ENCODE results near the gene TCEANC2. TPM values are rescaled to one million over a fixed set of nuclear protein-coding genes. Genes with fewer than 3 reads are reported as not detected.
"Not testable (repeated sequence)": the region's sequence is repeated elsewhere in the genome, so short reads cannot be mapped to it uniquely, and the experiment has no call there.

TCEANC2 gene
- total RNA-seq, 2 donors from 2014 or later: 2.5 to 5.0 TPM

DNA sequence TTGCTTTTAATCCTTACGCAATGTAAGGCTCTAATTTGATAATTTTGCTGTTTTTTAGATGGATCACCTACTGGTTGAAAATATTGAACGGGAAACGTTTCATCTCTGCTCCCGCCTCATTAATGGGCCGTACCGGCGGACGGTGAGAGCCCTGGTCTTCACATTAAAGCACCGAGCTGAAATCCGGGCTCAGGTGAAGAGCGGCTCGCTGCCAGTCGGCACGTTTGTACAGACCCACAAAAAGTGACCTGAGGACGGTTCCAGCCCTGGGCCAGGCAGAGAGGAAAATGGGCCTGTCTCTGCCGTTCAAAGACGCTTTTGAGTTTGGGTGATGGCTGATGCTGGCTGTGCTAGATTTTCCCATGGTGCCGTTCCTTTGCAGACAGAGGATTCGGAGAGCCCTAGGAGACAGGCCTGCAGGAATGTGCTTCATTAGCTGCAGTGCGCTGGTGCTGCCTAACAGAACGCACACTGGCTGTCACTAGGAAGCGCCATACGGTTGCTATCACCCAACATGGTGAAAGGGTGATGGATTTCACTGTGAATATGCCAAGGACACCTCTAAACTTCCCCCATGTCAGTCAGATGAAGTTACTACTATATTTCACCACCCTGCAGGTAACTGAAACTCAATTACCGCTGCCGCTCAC, 42.9 kb downstream of the TCEANC2 start:
- intact Hi-C loops (cut with DNase I): no loop called here
- no peaks in the 10 kb centered on the region for H3K36me3 ChIP-seq
- no peak overlapping the region for H3K27ac ChIP-seq
- no peak overlapping the region for H3K4me3 ChIP-seq
- no peak for TF ChIP-seq CTCF (IDR thresholded peaks at IDR 0.05)
- TF ChIP-seq POLR2A (IDR thresholded peaks at IDR 0.05): no peak
- no peak for TF ChIP-seq POLR2AphosphoS5 (IDR thresholded peaks at IDR 0.05)
- H3K4me1 ChIP-seq (replicated peaks): no peaks in the 10 kb centered on the region
- H3K9me3 ChIP-seq: no peaks in the 10 kb centered on the region
- 88% methylated on average over 25 of the region's 25 CpGs for WGBS
- no peaks in the 10 kb centered on the region for H3K27me3 ChIP-seq (replicated peaks; ENCODE audit: insufficient read depth)
- no peak for DNase-seq (ENCODE audit: low spot score)

DNA sequence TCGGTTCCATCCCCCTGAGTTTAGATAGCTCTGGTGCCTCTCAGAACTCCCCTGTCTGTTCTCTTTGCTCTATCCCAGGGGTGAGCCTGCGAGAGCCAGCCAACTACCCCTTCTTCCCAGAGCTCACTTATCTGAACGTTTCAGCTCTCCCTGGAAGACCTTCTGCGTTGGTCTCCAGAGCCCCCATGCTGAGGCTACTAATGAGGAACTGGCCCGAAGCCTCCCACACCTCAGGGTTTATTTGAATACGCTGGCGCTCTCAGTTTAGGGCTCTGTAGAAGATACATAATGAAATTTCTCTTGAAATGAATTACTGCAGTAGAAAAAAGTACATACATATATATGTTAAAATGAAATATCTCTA, 43.5 kb downstream of the TCEANC2 start:
- no peak for DNase-seq (ENCODE audit: low spot score)
- no peak for TF ChIP-seq POLR2AphosphoS5 (IDR thresholded peaks at IDR 0.05)
- TF ChIP-seq POLR2A (IDR thresholded peaks at IDR 0.05): no peak
- TF ChIP-seq CTCF (IDR thresholded peaks at IDR 0.05): no peak
- Histone ChIP-seq H3K9me3 (no peaks in the 10 kb centered on the region), H3K27me3 (replicated peaks; ENCODE audit: insufficient read depth) (no peaks in the 10 kb centered on the region), H3K27ac (no peak overlapping the region), H3K4me3 (no peak overlapping the region), H3K4me1 (replicated peaks) (no peaks in the 10 kb centered on the region), H3K36me3 (no peaks in the 10 kb centered on the region)
- 70% methylated on average over 7 of the region's 7 CpGs for WGBS
- intact Hi-C loops (cut with DNase I): no loop called here

DNA sequence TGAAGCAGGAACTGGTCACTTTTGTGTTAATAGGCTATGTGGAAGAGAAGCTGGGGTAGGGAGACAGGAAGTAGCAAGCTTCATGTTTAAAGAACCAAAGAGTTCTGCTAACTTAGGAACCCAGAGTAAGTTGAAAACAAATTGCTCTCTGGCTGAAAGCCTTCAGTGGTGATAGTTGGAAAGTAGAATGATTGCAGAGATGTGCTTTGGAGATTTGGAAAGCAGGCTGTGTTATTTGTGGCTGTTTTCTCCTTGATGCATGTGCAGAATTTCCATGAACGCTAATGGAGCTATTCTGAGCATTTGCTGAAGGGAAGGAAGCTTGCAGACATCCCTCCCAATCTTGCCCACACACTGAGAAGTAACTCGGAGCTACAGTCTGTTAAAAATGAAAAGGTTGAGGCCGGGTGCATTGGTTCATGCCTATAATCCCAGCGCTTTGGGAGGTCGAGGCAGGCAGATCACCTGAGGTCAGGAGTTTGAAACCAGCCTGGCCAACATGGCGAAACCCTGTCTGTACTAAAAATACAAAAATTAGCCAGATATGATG, 45.7 kb downstream of the TCEANC2 start:
- H3K4me1 ChIP-seq (replicated peaks): no peaks in the 10 kb centered on the region
- no peak overlapping the region for H3K4me3 ChIP-seq
- H3K27ac ChIP-seq: no peak overlapping the region
- intact Hi-C loops (cut with DNase I): no loop called here
- TF ChIP-seq POLR2A (IDR thresholded peaks at IDR 0.05) (no peak), POLR2AphosphoS5 (IDR thresholded peaks at IDR 0.05) (no peak), CTCF (IDR thresholded peaks at IDR 0.05) (no peak)
- 78% methylated on average over 6 of the region's 6 CpGs for WGBS
- H3K9me3 ChIP-seq: no peaks in the 10 kb centered on the region
- H3K36me3 ChIP-seq: no peaks in the 10 kb centered on the region
- no peaks in the 10 kb centered on the region for H3K27me3 ChIP-seq (replicated peaks; ENCODE audit: insufficient read depth)
- DNase-seq (ENCODE audit: low spot score): no peak

GRCh38 chr1:54100500-54100899, 47.1 kb downstream of the TCEANC2 start:
- intact Hi-C loops (cut with DNase I): no loop called here
- no peak for TF ChIP-seq POLR2A (IDR thresholded peaks at IDR 0.05)
- TF ChIP-seq POLR2AphosphoS5 (IDR thresholded peaks at IDR 0.05): no peak
- TF ChIP-seq CTCF (IDR thresholded peaks at IDR 0.05): no peak
- no peaks in the 10 kb centered on the region for H3K9me3 ChIP-seq
- H3K4me1 ChIP-seq (replicated peaks): no peaks in the 10 kb centered on the region
- 68% methylated on average over 2 of the region's 2 CpGs for WGBS
- H3K4me3 ChIP-seq: no peak overlapping the region
- H3K36me3 ChIP-seq: no peaks in the 10 kb centered on the region
- no peak overlapping the region for H3K27ac ChIP-seq
- H3K27me3 ChIP-seq (replicated peaks; ENCODE audit: insufficient read depth): no peaks in the 10 kb centered on the region
- DNase-seq (ENCODE audit: low spot score): no peak

GRCh38 chr1:54103414-54103813, 50.0 kb downstream of the TCEANC2 start:
- no peaks in the 10 kb centered on the region for H3K27me3 ChIP-seq (replicated peaks; ENCODE audit: insufficient read depth)
- 90% methylated on average over 6 of the region's 6 CpGs for WGBS
- TF ChIP-seq POLR2A (IDR thresholded peaks at IDR 0.05) (no peak), CTCF (IDR thresholded peaks at IDR 0.05) (no peak), POLR2AphosphoS5 (IDR thresholded peaks at IDR 0.05) (no peak)
- H3K36me3 ChIP-seq: no peaks in the 10 kb centered on the region
- no peak overlapping the region for H3K27ac ChIP-seq
- no peak for DNase-seq (ENCODE audit: low spot score)
- H3K4me1 ChIP-seq (replicated peaks): no peaks in the 10 kb centered on the region
- H3K9me3 ChIP-seq: no peaks in the 10 kb centered on the region
- no peak overlapping the region for H3K4me3 ChIP-seq
- intact Hi-C loops (cut with DNase I): no loop called here

DNA sequence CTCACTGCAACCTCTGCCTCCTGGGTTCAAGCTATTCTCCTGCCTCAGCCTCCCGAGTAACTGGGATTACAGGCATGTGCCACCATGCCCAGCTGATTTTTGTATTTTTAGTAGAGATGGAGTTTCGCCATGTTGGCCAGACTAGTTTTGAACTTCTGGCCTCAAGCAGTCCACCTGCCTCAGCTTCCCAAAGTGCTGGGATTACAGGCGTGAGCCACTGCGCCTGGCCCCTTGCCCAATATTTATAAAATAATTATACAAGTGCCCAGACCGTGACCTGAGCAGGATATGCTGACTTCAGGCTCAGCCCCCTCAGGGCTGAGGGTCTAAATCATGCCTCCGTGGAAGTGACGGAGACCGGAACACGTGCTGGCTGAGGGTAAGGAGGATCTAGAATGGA, 51.2 kb downstream of the TCEANC2 start:
- H3K27me3 ChIP-seq (replicated peaks; ENCODE audit: insufficient read depth); DNase-seq (ENCODE audit: low spot score); H3K9me3 ChIP-seq; H3K4me1 ChIP-seq (replicated peaks); H3K36me3 ChIP-seq; H3K27ac ChIP-seq; intact Hi-C loops (cut with DNase I); H3K4me3 ChIP-seq: not testable (repeated sequence)
- 90% methylated on average over 9 of the region's 9 CpGs for WGBS
